ENCODE measurements around the gene ZWILCH.

Gene ZWILCH

DNA sequence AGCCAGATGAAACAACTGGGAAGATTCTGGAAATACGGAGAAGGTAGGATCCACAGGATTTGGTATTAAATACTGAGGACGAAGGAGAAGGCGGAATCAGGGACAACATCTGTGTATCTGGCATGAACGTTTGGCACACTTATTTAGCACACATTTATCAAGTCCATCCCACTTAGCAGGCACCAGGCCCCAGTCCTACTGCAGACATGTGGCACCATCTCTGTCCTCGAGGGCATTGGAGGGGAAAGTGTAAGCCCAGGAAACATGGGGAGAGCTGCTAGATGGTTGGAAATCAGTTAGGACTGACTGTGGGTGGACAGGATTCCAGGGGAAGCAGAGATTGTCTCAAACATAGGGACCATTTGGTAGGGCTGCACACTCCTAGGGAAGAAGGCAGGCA, 89.7 kb downstream of the ZWILCH start:
- DNase-seq (ENCODE audit: low read depth, low spot score), result no peak
- Histone ChIP-seq H3K4me3 (ENCODE audit: insufficient read length, low read depth) (no peak overlapping the region), H3K27me3 (ENCODE audit: insufficient read depth, insufficient read length) (no peaks in the 10 kb centered on the region), H3K4me1 (ENCODE audit: insufficient read depth, insufficient read length) (peaks cover 2% of the 10 kb centered on the region), H3K9ac (ENCODE audit: insufficient read length, low read depth) (no peak overlapping the region), H3K36me3 (ENCODE audit: insufficient read depth, insufficient read length, low read length) (no peaks in the 10 kb centered on the region), H3K9me3 (ENCODE audit: insufficient read depth, low read length) (no peaks in the 10 kb centered on the region)
- TF ChIP-seq ZNF274 (IDR thresholded peaks at IDR 0.05; ENCODE audit: low read depth, low read length) (no peak), YY1 (IDR thresholded peaks at IDR 0.05; ENCODE audit: insufficient read depth, insufficient read length) (no peak), SUZ12 (IDR thresholded peaks at IDR 0.05; ENCODE audit: extremely low read depth, insufficient read depth, insufficient read length) (no peak)

DNA sequence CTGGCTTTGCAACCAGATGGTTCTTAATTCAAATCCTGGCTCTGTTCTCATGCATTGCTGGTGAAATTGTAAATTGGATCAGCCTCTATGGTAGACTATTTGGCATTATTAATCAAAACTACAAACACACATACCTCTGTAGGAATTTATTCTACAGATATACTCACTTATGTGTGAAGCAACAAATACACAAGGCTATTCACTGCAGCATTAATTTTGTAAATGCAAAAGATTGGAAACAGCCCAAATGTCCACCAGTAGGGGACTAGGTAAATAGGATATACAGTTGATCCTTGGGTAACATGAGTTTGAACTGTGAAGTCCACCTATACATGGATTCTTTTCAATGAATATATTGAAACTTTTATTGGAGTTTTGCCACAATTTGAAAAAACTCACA, 90.2 kb downstream of the ZWILCH start:
- Histone ChIP-seq H3K9me3 (ENCODE audit: insufficient read depth, low read length) (no peaks in the 10 kb centered on the region), H3K27me3 (ENCODE audit: insufficient read depth, insufficient read length) (peaks cover 3% of the 10 kb centered on the region), H3K4me3 (ENCODE audit: insufficient read length, low read depth) (no peak overlapping the region), H3K36me3 (ENCODE audit: insufficient read depth, insufficient read length, low read length) (no peaks in the 10 kb centered on the region), H3K9ac (ENCODE audit: insufficient read length, low read depth) (no peak overlapping the region), H3K4me1 (ENCODE audit: insufficient read depth, insufficient read length) (peaks cover 2% of the 10 kb centered on the region)
- DNase-seq (ENCODE audit: low read depth, low spot score), result no peak
- TF ChIP-seq SUZ12 (IDR thresholded peaks at IDR 0.05; ENCODE audit: extremely low read depth, insufficient read depth, insufficient read length) (no peak), YY1 (IDR thresholded peaks at IDR 0.05; ENCODE audit: insufficient read depth, insufficient read length) (no peak), ZNF274 (IDR thresholded peaks at IDR 0.05; ENCODE audit: low read depth, low read length) (no peak)

DNA sequence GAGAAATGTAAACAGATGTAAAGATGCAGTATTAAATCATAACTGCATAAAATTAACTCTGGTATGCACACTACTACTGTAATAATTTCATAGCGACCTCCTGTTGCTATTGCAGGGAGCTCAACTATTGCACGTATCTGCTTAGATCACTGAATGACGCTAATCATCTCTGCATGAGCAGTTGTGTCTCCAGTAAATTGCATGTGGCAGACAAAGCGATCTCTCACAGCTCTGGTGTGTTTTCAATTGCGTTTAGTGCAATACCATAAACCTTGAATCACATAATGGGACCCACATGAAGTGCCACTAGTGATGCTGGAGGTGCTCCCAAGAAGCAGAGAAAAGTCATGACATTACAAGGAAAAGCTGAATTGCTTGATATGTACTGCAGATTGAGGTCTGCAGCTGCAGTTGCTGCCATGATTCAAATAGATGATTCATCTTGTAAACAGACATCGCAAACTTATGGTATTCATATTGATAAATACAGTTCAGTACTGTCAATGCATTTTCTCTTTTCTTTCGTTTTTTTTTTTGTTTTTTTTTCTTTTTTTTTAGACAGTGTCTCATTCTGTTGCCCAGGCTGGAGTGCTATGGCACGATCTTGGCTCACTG, 90.9 kb downstream of the ZWILCH start:
- H3K9ac ChIP-seq (ENCODE audit: insufficient read length, low read depth), result no peak overlapping the region
- H3K4me3 ChIP-seq (ENCODE audit: insufficient read length, low read depth), result no peak overlapping the region
- DNase-seq (ENCODE audit: low read depth, low spot score), result no peak
- TF ChIP-seq YY1 (IDR thresholded peaks at IDR 0.05; ENCODE audit: insufficient read depth, insufficient read length), result no peak
- TF ChIP-seq ZNF274 (IDR thresholded peaks at IDR 0.05; ENCODE audit: low read depth, low read length), result no peak
- TF ChIP-seq SUZ12 (IDR thresholded peaks at IDR 0.05; ENCODE audit: extremely low read depth, insufficient read depth, insufficient read length), result no peak
- H3K27me3 ChIP-seq (ENCODE audit: insufficient read depth, insufficient read length), result peaks cover 4% of the 10 kb centered on the region
- no peaks in the 10 kb centered on the region for H3K9me3 ChIP-seq (ENCODE audit: insufficient read depth, low read length)
- H3K36me3 ChIP-seq (ENCODE audit: insufficient read depth, insufficient read length, low read length), result no peaks in the 10 kb centered on the region
- H3K4me1 ChIP-seq (ENCODE audit: insufficient read depth, insufficient read length), result peaks cover 2% of the 10 kb centered on the region

DNA sequence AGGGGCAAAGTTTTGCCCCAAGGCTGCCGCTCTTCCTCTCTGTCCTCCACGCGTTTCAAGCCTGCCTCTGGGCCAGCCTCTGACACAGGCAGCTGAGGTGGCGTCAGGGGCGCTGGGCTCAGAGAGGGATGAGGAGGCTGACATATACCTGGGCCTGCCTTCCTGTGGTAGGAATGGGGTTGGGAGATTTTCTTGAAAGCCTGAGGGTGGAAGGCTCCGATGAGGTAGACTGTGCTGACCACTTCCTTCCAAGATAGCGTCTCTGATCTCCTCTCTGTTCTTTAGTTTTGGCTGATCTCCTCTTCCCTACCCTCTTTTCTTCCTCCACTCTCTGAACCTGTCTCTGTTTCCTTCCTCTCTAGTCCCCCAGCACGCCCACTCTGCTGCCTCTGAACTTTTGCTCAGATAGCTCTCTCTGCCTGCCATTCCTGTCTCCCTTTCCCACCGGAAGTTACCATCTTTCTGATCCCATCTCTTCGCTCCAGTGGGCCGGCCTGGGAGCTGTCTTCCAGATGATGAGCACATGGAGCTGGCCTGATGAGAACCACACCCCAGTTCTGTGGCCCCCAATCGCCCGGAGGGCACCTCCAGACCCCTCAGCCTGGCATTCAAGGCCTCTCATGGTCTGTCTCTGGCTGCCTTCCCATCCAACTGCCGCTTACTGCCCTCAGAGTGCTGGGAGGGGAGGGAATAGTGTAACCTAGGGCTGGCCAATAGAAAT, 93.1 kb downstream of the ZWILCH start:
- Histone ChIP-seq H3K4me1 (ENCODE audit: insufficient read depth, insufficient read length) (no peaks in the 10 kb centered on the region), H3K36me3 (ENCODE audit: insufficient read depth, insufficient read length, low read length) (no peaks in the 10 kb centered on the region), H3K9me3 (ENCODE audit: insufficient read depth, low read length) (no peaks in the 10 kb centered on the region), H3K27me3 (ENCODE audit: insufficient read depth, insufficient read length) (peaks cover 4% of the 10 kb centered on the region), H3K4me3 (ENCODE audit: insufficient read length, low read depth) (no peak overlapping the region), H3K9ac (ENCODE audit: insufficient read length, low read depth) (no peak overlapping the region)
- TF ChIP-seq YY1 (IDR thresholded peaks at IDR 0.05; ENCODE audit: insufficient read depth, insufficient read length) (no peak), SUZ12 (IDR thresholded peaks at IDR 0.05; ENCODE audit: extremely low read depth, insufficient read depth, insufficient read length) (no peak), ZNF274 (IDR thresholded peaks at IDR 0.05; ENCODE audit: low read depth, low read length) (no peak)
- DNase-seq (ENCODE audit: low read depth, low spot score), result no peak
